Right ventricle myocardium superior (tissue), 1 donor: Measurements from ENCODE around the gene KLC4. TPM values are rescaled to one million over a fixed set of nuclear protein-coding genes. Genes with fewer than 3 reads are reported as not detected.

ENCODE experiments used
- ATAC-seq: fragments of 200-7000 bp; cut with Tn5 transposase; one replicate; pipeline ENCODE4 v1.9.1; 2020; ENCODE audit warnings: mild to moderate bottlenecking; ENCODE audit not compliant: poor library complexity
- DNase-seq: peaks from one replicate; pipeline ENCODE4 v3.0.0-alpha.2; 2020
- intact Hi-C: fragments of 100-400 bp; cut with DNase I; formaldehyde crosslinking; loops from one replicate; pipeline ENCODE4 v1.11.2; 2022
- long read RNA-seq: library from polyadenylated mRNA; unstranded; transcript quantifications from one replicate; pipeline ENCODE4 v2.0.0, GENCODE V29; 2021
- total RNA-seq: library from RNA; stranded (reverse); fragmentation: NEBNext Ultra II Directional; extraction: Animal tissue kit (Norgen Biotek cat#: 25700); gene quantifications from one replicate; pipeline ENCODE4 v1.2.1, GENCODE V29; 2021
- donor health status: DM: no; HTN: yes; CAD: no; lungs with severe emphysema.

KLC4 gene
- 30.6 TPM for total RNA-seq
- long read RNA-seq, transcript KLC4-202 (16 exons, 2,404 nt), result major isoform, 20 of 37 reads
- long read RNA-seq, partial matches to known transcripts, result 8 of 37 reads
- long read RNA-seq, other reads (novel, unspliced or antisense), result 6 of 37 reads

GRCh38 chr6:43059168-43060033 lies at the start of gene KLC4, which contains the start of gene MRPL2:
TSS of gene KLC4 (plus strand) at chr6:43059631. CDS start at chr6:43061336, 1,705 bp downstream.
TSS of gene MRPL2 (minus strand) at chr6:43059434. CDS start at chr6:43059381, 53 bp downstream.
- peak; percentile 98 for ATAC-seq
- intact Hi-C loops, result loop anchor here (5.0 kb wide), 1 partner anchor 37 kb away; the partner anchor contains the start of gene RRP36
- DNase-seq, result peak; percentile 98

GRCh38 chr6:43011207-43011606 lies 48.2 kb upstream of the KLC4 start:
- intact Hi-C loops, result no loop called here
- DNase-seq, result peak; percentile 27
- no peak for ATAC-seq

GRCh38 chr6:43012364-43012763 lies 47.1 kb upstream of the KLC4 start:
- no peak for ATAC-seq
- peak; percentile 32 for DNase-seq
- intact Hi-C loops, result loop anchor here (2.0 kb wide), 1 partner anchor 28 kb away; the partner anchor contains the start of gene PPP2R5D

GRCh38 chr6:43013097-43013842 lies 46.2 kb upstream of the KLC4 start:
- DNase-seq, result peak; percentile 35
- no peak for ATAC-seq
- intact Hi-C loops, result loop anchor here (2.0 kb wide), 1 partner anchor 28 kb away; the partner anchor contains the start of gene PPP2R5D

GRCh38 chr6:43013843-43014433 lies 45.5 kb upstream of the KLC4 start, which contains the start of the genes KLHDC3 and MEA1:
TSS of gene KLHDC3 (plus strand) at chr6:43014249. CDS start at chr6:43017193, 2,944 bp downstream.
TSS of gene MEA1 (minus strand) at chr6:43013946. CDS start at chr6:43013813, 133 bp downstream.
- DNase-seq (peak; percentile 99), ATAC-seq (peak; percentile 91)
- intact Hi-C loops, result loop anchor here (2.0 kb wide), 1 partner anchor 29 kb away; the partner anchor contains the start of gene PPP2R5D

GRCh38 chr6:43014434-43014909 lies 45.0 kb upstream of the KLC4 start:
- intact Hi-C loops, result no loop called here
- ATAC-seq, result no peak

GRCh38 chr6:43016176-43016942 lies 43.1 kb upstream of the KLC4 start:
- intact Hi-C loops, result no loop called here
- DNase-seq, result peak; percentile 40
- ATAC-seq, result peak; percentile 16

More at GRCh38 chr6:43014434-43014909, 45.0 kb upstream of the KLC4 start:
- no peak for DNase-seq

- intact Hi-C loops, result no loop called here
- peak; percentile 51 for DNase-seq
These were observed 42.5 kb upstream of the KLC4 start for GRCh38 chr6:43016943-43017334.

GRCh38 chr6:43019152-43019551 lies 40.3 kb upstream of the KLC4 start:
- ATAC-seq, result no peak
- intact Hi-C loops, result no loop called here
- DNase-seq, result no peak

More at GRCh38 chr6:43016943-43017334, 42.5 kb upstream of the KLC4 start:
- ATAC-seq, result peak; percentile 2

GRCh38 chr6:43020052-43020705 lies 39.3 kb upstream of the KLC4 start:
- no peak for DNase-seq
- intact Hi-C loops, result loop anchor here (5.0 kb wide), 1 partner anchor 37 kb away; the partner anchor contains the start of genes KLC4 and MRPL2
- no peak for ATAC-seq

GRCh38 chr6:43020847-43021246 lies 38.6 kb upstream of the KLC4 start:
- no peak for ATAC-seq
- no peak for DNase-seq
- intact Hi-C loops, result loop anchor here (5.0 kb wide), 1 partner anchor 36 kb away; the partner anchor contains the start of genes KLC4 and MRPL2

GRCh38 chr6:43021270-43022047 lies 38.0 kb upstream of the KLC4 start, which contains the start of gene RRP36:
TSS of gene RRP36 (plus strand) at chr6:43021623. CDS start at chr6:43021655, 32 bp downstream.
- intact Hi-C loops, result loop anchor here (5.0 kb wide), 1 partner anchor 36 kb away; the partner anchor contains the start of genes KLC4 and MRPL2
- ATAC-seq, result peak; percentile 84
- DNase-seq, result peak; percentile 92

GRCh38 chr6:43024436-43024835 lies 35.0 kb upstream of the KLC4 start:
- ATAC-seq (no peak), DNase-seq (no peak)
- intact Hi-C loops, result loop anchor here (5.0 kb wide), 1 partner anchor 33 kb away; the partner anchor contains the start of genes KLC4 and MRPL2

- DNase-seq (no peak), ATAC-seq (no peak)
- intact Hi-C loops, result no loop called here
These were observed 33.1 kb upstream of the KLC4 start for GRCh38 chr6:43026365-43026764.

GRCh38 chr6:43029120-43029519 lies 30.3 kb upstream of the KLC4 start:
- intact Hi-C loops, result no loop called here
- ATAC-seq, result no peak
- no peak for DNase-seq

- ATAC-seq, result no peak
- DNase-seq, result no peak
These were observed 27.1 kb upstream of the KLC4 start for GRCh38 chr6:43032326-43032725.

More at GRCh38 chr6:43032326-43032725, 27.1 kb upstream of the KLC4 start:
- intact Hi-C loops, result no loop called here
